Brain microvascular endothelial cell (primary cell): ENCODE data around the gene MCM5.

ENCODE experiments used
- DNase-seq: peaks from one replicate; pipeline ENCODE4 v3.0.0-alpha.2; 2020
- H3K27ac ChIP-seq: fragments of 250-450 bp; sonication (Bioruptor Pico); 2 replicates; pipeline ENCODE4 v1.5.1; 2020; ENCODE audit warnings: mild to moderate bottlenecking, moderate library complexity
- H3K27me3 ChIP-seq: fragments of 250-450 bp; sonication (Bioruptor Pico); replicated peaks from 2 replicates; pipeline ENCODE4 v1.5.1; 2020; ENCODE audit warnings: mild to moderate bottlenecking
- H3K36me3 ChIP-seq: fragments of 250-450 bp; sonication (Bioruptor Pico); replicated peaks from 2 replicates; pipeline ENCODE4 v1.5.1; 2020; ENCODE audit warnings: mild to moderate bottlenecking
- H3K4me3 ChIP-seq: 2 replicates; pipeline ENCODE4 v1.5.1; 2011; ENCODE audit warnings: low read depth, mild to moderate bottlenecking, control low read depth, low read length, moderate library complexity
- CTCF ChIP-seq: IDR thresholded peaks from 2 replicates; pipeline ENCODE4 v1.5.1; 2011; ENCODE audit warnings: low read depth, mild to moderate bottlenecking, moderate library complexity, low read length, control low read depth, inconsistent platforms; ENCODE audit errors: missing control alignments
- in situ Hi-C: cut with HindIII; loops from 2 replicates; pipeline ENCODE4 v1.10.0; 2017; ENCODE audit warnings: low sequenced_read_pairs, low pct_ligation_motif_present

The MCM5 gene

DNA sequence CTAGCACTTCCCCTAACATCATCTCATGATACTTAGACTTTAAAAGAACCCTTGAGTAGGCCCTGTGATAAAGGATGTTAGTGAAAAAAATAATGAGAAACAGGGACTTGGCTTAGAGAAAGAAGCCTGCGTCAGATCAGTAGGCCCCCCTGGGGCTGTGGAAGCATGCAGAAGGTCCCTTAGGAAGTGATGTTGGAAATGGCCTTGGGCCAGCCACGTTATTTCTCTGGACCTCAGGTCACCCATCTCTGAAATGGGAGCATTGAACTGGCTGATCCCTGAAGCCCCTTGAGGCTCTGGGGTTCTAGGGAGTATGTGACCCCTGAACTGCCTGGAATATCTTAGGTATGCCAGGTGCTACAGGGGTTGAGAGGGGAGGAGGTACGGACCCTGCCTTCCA, 40.2 kb downstream of the MCM5 start:
- in situ Hi-C loops: loop anchor here (25.0 kb wide), 1 partner anchor 147 kb away; no protein-coding TSS in a partner anchor
- no peak for DNase-seq
- H3K27ac ChIP-seq: no peak overlapping the region
- H3K4me3 ChIP-seq: no peak overlapping the region
- no peak for TF ChIP-seq CTCF
- H3K36me3 ChIP-seq: no peaks in the 10 kb centered on the region
- H3K27me3 ChIP-seq: no peaks in the 10 kb centered on the region

DNA sequence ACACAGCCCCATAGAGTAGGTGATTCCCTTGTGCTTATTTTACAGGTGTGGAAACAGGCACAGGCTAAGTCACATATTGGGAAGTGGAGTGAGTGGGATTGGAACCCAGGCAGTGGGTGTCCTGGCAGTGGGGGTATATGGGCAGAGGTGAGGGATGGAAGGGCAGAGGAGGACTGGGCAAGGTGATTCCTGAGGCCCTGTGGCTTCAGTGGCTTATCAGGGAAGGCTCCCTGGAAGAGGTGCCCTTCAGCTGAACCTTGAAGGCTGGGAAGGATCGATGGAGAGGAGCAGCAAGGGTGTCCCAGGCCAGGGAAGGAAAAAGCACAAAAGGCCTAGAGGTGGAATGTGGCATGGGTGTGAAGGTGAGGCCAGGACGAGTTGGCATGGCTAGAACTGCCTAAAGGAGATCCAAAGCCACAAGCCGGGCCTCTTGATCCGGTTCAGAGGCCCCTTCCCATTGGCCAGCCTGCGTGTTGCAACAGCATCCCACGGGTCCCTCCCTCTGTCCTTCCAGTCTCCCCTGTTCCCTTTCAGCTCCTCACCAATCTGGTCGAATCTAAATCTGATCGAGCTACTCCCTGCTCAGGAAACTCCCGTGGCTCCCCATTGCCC, 41.7 kb downstream of the MCM5 start:
- no peak for TF ChIP-seq CTCF
- no peak for DNase-seq
- in situ Hi-C loops: loop anchor here (25.0 kb wide), 1 partner anchor 146 kb away; no protein-coding TSS in a partner anchor
- no peaks in the 10 kb centered on the region for H3K36me3 ChIP-seq
- H3K27me3 ChIP-seq: no peaks in the 10 kb centered on the region
- H3K4me3 ChIP-seq: no peak overlapping the region
- H3K27ac ChIP-seq: no peak overlapping the region

DNA sequence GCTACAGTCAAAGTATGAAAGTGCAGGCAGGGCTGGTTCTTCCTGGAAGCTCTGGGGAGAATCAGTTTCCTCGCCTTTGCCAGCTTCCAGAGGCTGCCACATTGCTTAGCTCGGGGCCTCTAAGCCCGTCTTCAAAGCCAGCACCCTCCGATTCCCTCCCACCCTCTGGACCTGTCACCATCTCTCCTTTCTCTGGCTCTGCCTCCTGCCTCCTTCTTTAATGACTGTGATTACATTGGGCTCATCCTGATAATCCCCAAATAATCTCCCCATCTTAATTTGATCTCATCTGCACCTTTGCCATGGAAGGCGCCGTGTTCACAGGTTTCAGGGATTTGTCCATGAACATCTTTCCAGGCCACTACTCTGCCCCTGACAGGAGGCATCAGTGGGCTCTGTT, 42.5 kb downstream of the MCM5 start:
- no peak for DNase-seq
- Histone ChIP-seq H3K4me3 (no peak overlapping the region), H3K27me3 (no peaks in the 10 kb centered on the region), H3K27ac (no peak overlapping the region), H3K36me3 (no peaks in the 10 kb centered on the region)
- in situ Hi-C loops: loop anchor here (25.0 kb wide), 1 partner anchor 145 kb away; no protein-coding TSS in a partner anchor
- no peak for TF ChIP-seq CTCF

GRCh38 chr22:35443338-35443737, 43.4 kb downstream of the MCM5 start:
- Histone ChIP-seq H3K4me3 (no peak overlapping the region), H3K27ac (no peak overlapping the region), H3K27me3 (no peaks in the 10 kb centered on the region), H3K36me3 (no peaks in the 10 kb centered on the region)
- TF ChIP-seq CTCF: no peak
- in situ Hi-C loops: loop anchor here (25.0 kb wide), 1 partner anchor 144 kb away; no protein-coding TSS in a partner anchor
- DNase-seq: no peak

- no peak for DNase-seq
- H3K4me3 ChIP-seq: no peak overlapping the region
- in situ Hi-C loops: loop anchor here (25.0 kb wide), 1 partner anchor 143 kb away; no protein-coding TSS in a partner anchor
- H3K27ac ChIP-seq: no peak overlapping the region
- no peaks in the 10 kb centered on the region for H3K27me3 ChIP-seq
- no peak for TF ChIP-seq CTCF
- no peaks in the 10 kb centered on the region for H3K36me3 ChIP-seq
These were observed 44.1 kb downstream of the MCM5 start for GRCh38 chr22:35443790-35444684.
